Urinary bladder (tissue), 4 donors: Measurements from ENCODE around the gene CADPS. TPM values are rescaled to one million over a fixed set of nuclear protein-coding genes. Genes with fewer than 3 reads are reported as not detected.
A peak's percentile ranks its signal among the peaks of the same experiment; 100 is the strongest.

Source experiments
- DNase-seq: peaks from one replicate; pipeline ENCODE4 v3.0.0-alpha.2; 2015; ENCODE audit errors: extremely low spot score
- H3K27ac ChIP-seq: one replicate; pipeline ENCODE4 v1.5.1; 2013; ENCODE audit warnings: low read depth, mild to moderate bottlenecking, moderate library complexity
- H3K36me3 ChIP-seq: one replicate; pipeline ENCODE4 v1.6.1; 2013; ENCODE audit warnings: mild to moderate bottlenecking, moderate library complexity; ENCODE audit not compliant: insufficient read depth
- H3K4me1 ChIP-seq: one replicate; pipeline ENCODE4 v1.6.1; 2013; ENCODE audit warnings: mild to moderate bottlenecking, moderate library complexity; ENCODE audit not compliant: insufficient read depth
- H3K4me3 ChIP-seq: one replicate; pipeline ENCODE4 v1.5.1; 2013; ENCODE audit warnings: low read depth, low read length
- WGBS: extraction: QIAGEN DNeasy Blood & Tissue Kit; methylation state at CpG from one replicate; pipeline ENCODE4 v1.1.7; 2013; 5-methylcytosine and 5-hydroxymethylcytosine counted together
- polyA plus RNA-seq: library from polyadenylated mRNA; stranded (reverse); fragments of 200-250 nt; gene quantifications from one replicate; pipeline ENCODE4 v1.2.3, GENCODE V29; 2013
- total RNA-seq: library from RNA; depleted of rRNA; stranded (reverse); fragments of >200 nt; gene quantifications from one replicate; pipeline ENCODE4 v1.2.3, GENCODE V29; 2014
- donor health status: healthy with polysubstance abuse.
- donor health status: healthy.

The CADPS gene
- total and polyA plus RNA-seq, 2 donors: 1.4 to 19.2 TPM

GRCh38 chr3:62888778-62889177 is 13.6 kb upstream of the CADPS start:
- no peaks in the 10 kb centered on the region for H3K4me1 ChIP-seq
- no peaks in the 10 kb centered on the region for H3K36me3 ChIP-seq
- H3K4me3 ChIP-seq: no peak overlapping the region
- no peak for DNase-seq
- 70% methylated on average over 1 of the region's 1 CpG for WGBS
- no peak overlapping the region for H3K27ac ChIP-seq

GRCh38 chr3:62888180-62888579 is 13.0 kb upstream of the CADPS start:
- no peak for DNase-seq
- no peak overlapping the region for H3K27ac ChIP-seq
- WGBS: 31% methylated on average over 3 of the region's 3 CpGs
- no peaks in the 10 kb centered on the region for H3K36me3 ChIP-seq
- no peaks in the 10 kb centered on the region for H3K4me1 ChIP-seq
- H3K4me3 ChIP-seq: no peak overlapping the region

- no peak overlapping the region for H3K4me3 ChIP-seq
- DNase-seq: no peak
- no peaks in the 10 kb centered on the region for H3K36me3 ChIP-seq
- no peaks in the 10 kb centered on the region for H3K4me1 ChIP-seq
- H3K27ac ChIP-seq: no peak overlapping the region
- 68% methylated on average over 2 of the region's 2 CpGs for WGBS
Observed at GRCh38 chr3:62885136-62885535, 9.9 kb upstream of the CADPS start.

DNA sequence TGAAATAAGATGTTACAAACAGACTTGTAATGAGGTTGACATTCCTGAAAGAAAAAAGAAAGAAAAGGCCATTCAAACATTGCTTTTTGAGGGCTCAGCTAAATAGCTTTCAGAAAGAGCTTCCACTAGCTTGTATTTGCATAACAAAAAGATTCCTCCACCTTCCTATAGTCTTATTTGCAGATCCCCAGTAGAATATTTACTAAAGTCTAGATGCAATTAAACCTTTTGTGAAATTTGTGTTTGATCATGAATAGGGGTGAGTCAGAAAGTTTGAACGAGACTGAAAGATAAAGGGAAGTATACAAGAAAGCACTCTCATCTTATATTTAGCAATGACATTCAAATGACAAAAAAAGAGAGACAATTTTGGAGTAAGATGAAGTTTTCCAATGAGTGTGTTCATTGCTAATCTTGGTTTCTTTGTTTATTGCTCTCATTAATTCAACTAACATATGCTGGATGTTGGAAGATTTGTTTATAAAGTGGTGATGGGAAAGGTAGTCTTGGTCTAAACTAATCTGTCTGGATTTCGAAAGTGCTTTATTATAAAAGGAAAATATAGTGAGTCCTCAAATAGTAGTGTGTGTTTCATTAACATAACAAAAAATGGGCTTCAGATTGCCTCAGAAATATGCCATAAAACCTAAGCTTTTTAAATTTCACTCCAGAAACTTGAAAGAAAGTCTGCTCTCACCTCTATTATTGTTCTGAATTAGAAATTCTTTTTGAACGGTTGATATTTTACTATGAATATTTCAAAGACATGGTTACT is 9.1 kb upstream of the CADPS start:
- no peaks in the 10 kb centered on the region for H3K4me1 ChIP-seq
- no peaks in the 10 kb centered on the region for H3K36me3 ChIP-seq
- no peak overlapping the region for H3K4me3 ChIP-seq
- DNase-seq: no peak
- H3K27ac ChIP-seq: no peak overlapping the region
- WGBS: 19% methylated on average over 3 of the region's 3 CpGs

- Histone ChIP-seq H3K4me3 (no peak overlapping the region), H3K4me1 (no peaks in the 10 kb centered on the region), H3K27ac (no peak overlapping the region), H3K36me3 (no peaks in the 10 kb centered on the region)
- no peak for DNase-seq
- WGBS: 44% methylated on average over 4 of the region's 4 CpGs
Observed at GRCh38 chr3:62882676-62883200, 7.5 kb upstream of the CADPS start.

- peak; percentile 25 for DNase-seq
- Histone ChIP-seq H3K27ac (no peak overlapping the region), H3K4me1 (no peaks in the 10 kb centered on the region), H3K4me3 (no peak overlapping the region), H3K36me3 (no peaks in the 10 kb centered on the region)
- WGBS: 2% methylated on average over 17 of the region's 17 CpGs
Observed at GRCh38 chr3:62876064-62876463, 848 bp upstream of the CADPS start.

GRCh38 chr3:62875558-62876002 is 364 bp upstream of the CADPS start:
- DNase-seq: no peak
- 3% methylated on average over 18 of the region's 18 CpGs for WGBS
- H3K4me1 ChIP-seq: no peaks in the 10 kb centered on the region
- H3K36me3 ChIP-seq: no peaks in the 10 kb centered on the region
- H3K4me3 ChIP-seq: no peak overlapping the region
- no peak overlapping the region for H3K27ac ChIP-seq

DNA sequence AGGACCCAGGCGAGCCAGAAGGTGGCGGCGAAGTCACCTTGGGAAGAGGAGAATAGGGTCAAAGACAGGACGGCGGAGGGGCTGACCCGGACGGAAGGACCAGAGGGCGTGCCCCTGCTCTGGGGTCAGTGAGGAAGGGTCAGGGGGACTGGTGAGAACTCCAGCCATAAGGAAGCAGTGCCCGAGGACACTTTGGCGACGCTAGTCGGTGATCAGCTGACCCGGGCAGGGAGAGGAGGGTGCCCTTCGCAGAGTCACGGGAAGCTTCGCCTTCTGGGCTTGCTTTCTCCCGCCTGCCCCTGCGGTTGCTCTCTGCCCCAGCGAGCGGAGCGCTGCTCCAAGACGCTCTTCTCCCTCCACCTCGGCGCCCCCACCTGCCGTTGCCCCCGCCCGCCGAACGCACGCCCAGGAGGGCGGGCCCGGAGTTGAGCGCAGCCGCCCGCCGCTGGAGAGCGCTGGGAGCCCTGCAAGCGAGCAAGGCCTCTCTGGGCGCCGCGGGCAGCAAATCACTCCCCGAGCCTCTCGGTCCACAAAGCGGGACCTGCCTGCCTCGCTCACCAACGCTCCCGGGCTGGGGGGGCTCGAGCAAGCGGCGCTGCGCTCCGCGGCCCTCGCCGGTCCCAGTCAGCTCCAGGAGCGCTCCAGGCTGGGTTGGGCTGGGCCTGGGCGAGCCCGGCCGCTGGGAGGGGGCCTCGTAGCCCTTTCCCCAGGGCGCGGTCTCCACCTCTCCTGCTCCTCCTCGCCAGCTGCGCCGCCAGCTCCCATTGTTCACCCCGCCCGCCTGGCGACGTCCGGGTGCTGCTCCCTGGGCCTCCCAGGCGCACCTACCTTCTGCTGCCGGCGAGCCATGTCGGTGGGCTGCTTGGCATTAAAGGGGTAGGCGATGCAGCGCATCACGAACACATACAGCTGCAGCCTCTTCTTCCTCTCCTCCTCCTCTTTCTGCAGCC is 1.2 kb downstream of the CADPS start:
- WGBS: under 1% methylated on average over 77 of the region's 77 CpGs
- Histone ChIP-seq H3K36me3 (no peaks in the 10 kb centered on the region), H3K4me3 (peak overlapping the region; percentile 28), H3K4me1 (no peaks in the 10 kb centered on the region), H3K27ac (no peak overlapping the region)
- no peak for DNase-seq

- Histone ChIP-seq H3K27ac (no peak overlapping the region), H3K4me3 (no peak overlapping the region), H3K4me1 (no peaks in the 10 kb centered on the region), H3K36me3 (no peaks in the 10 kb centered on the region)
- peak; percentile 31 for DNase-seq
- WGBS: 5% methylated on average over 4 of the region's 4 CpGs
Observed at GRCh38 chr3:62873451-62873760, 1.8 kb downstream of the CADPS start.

- Histone ChIP-seq H3K4me3 (no peak overlapping the region), H3K27ac (no peak overlapping the region), H3K36me3 (no peaks in the 10 kb centered on the region), H3K4me1 (no peaks in the 10 kb centered on the region)
- WGBS: 36% methylated on average over 1 of the region's 1 CpG
- no peak for DNase-seq
Observed at GRCh38 chr3:62872318-62872717, 2.9 kb downstream of the CADPS start.

- no peak overlapping the region for H3K4me3 ChIP-seq
- H3K27ac ChIP-seq: no peak overlapping the region
- H3K4me1 ChIP-seq: no peaks in the 10 kb centered on the region
- no peak for DNase-seq
- H3K36me3 ChIP-seq: no peaks in the 10 kb centered on the region
- WGBS: 90% methylated on average over 1 of the region's 1 CpG
Observed at GRCh38 chr3:62870321-62870720, 4.9 kb downstream of the CADPS start.

DNA sequence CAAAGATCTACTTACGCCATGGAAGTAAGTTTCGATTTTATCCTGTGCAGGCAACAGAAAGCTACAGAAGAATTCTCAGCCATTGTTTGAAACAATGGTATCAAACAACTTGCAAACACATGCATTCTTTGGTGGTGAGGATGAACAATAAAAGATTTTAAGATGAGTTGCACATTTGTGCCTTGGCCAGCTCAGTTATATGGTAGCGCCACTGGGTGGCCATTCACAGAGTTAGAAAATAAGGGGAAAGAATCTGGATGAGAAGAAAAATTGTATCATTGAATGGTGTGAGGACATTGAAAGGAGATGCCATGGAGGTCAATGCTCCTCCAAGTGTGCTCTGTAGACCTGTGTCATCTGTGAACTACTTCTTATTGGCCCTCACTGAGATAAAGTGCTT is 11.6 kb downstream of the CADPS start:
- H3K36me3 ChIP-seq: no peaks in the 10 kb centered on the region
- DNase-seq: no peak
- 94% methylated on average over 3 of the region's 3 CpGs for WGBS
- H3K4me1 ChIP-seq: no peaks in the 10 kb centered on the region
- no peak overlapping the region for H3K27ac ChIP-seq
- H3K4me3 ChIP-seq: no peak overlapping the region

DNA sequence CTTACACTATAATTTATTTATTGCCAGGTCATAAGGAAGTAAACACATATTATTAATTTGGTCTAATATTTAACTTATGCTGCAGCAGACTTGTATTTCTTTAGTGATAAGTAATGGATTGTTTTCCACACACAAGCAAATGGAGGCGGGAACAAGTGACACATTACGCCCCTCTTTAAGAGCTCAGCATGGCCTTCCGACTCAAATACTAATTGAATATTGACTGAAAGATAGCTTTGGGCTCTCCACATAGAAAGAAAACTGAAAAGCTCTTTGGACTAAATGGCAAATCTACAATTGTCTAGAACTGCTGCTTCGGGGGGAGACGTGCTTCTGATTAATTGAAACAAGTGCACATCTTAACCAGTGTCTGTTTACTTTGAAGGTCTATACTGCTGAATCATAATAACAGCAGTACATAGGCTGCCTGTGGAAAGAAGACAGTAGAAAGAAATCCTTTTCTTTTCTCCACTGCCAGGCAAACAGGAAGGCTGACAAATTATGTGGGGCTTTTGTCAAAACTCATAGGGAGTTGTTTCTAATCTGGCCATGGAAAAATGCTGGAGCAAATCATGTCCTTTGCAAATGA is 15.9 kb downstream of the CADPS start:
- Histone ChIP-seq H3K27ac (no peak overlapping the region), H3K4me3 (no peak overlapping the region), H3K4me1 (no peaks in the 10 kb centered on the region), H3K36me3 (no peaks in the 10 kb centered on the region)
- WGBS: 79% methylated on average over 5 of the region's 5 CpGs
- no peak for DNase-seq
